CD14-positive monocyte (primary cell): ENCODE measurements around the gene UBE2L5. TPM values are rescaled to one million over a fixed set of nuclear protein-coding genes. Genes with fewer than 3 reads are reported as not detected.

ENCODE experiments used
- DNase-seq, 3 donors: peaks; one replicate each; pipeline ENCODE4 v3.0.0-alpha.2; 2011 to 2022
- H2AFZ ChIP-seq: 2 replicates; pipeline ENCODE4 v1.6.0; 2012; ENCODE audit warnings: mild to moderate bottlenecking, low read depth, low read length, inconsistent platforms; ENCODE audit not compliant: insufficient read depth, poor library complexity, severe bottlenecking
- H3K27ac ChIP-seq, 2 donors: 1 replicate in 1 of 2; 2 replicates in 1 of 2; pipeline ENCODE4 v1.5.1; 2012 to 2013; ENCODE audit warnings: low read length in 2 of 2, control low read depth in 1 of 2, inconsistent platforms in 1 of 2, low read depth in 1 of 2, mild to moderate bottlenecking in 1 of 2
- H3K27me3 ChIP-seq, 2 donors: one replicate each; pipeline versions ENCODE4 v1.6.0 to v1.6.1; 2011 to 2013; ENCODE audit warnings: low read length in 2 of 2; ENCODE audit not compliant: control insufficient read depth in 2 of 2, insufficient read depth in 2 of 2
- H3K36me3 ChIP-seq, 2 donors: replicated peaks in 1 of 2; 1 replicate in 1 of 2; 2 replicates in 1 of 2; pipeline versions ENCODE4 v1.5.1 to v1.6.1; 2012 to 2013; ENCODE audit warnings: low read length in 2 of 2, control low read depth in 1 of 2, inconsistent platforms in 1 of 2, mild to moderate bottlenecking in 1 of 2; ENCODE audit not compliant: insufficient read depth in 2 of 2, control insufficient read depth in 1 of 2
- H3K4me1 ChIP-seq, 2 donors: 1 replicate in 1 of 2; 2 replicates in 1 of 2; pipeline versions ENCODE4 v1.5.1 to v1.6.1; 2012 to 2013; ENCODE audit warnings: low read length in 2 of 2, control low read depth in 1 of 2, inconsistent platforms in 1 of 2, mild to moderate bottlenecking in 1 of 2, moderate library complexity in 1 of 2; ENCODE audit not compliant: insufficient read depth in 2 of 2, control insufficient read depth in 1 of 2
- H3K4me2 ChIP-seq: replicated peaks from 2 replicates; pipeline ENCODE3; 2012; ENCODE audit warnings: low read length, moderate library complexity, mild to moderate bottlenecking; ENCODE audit not compliant: poor library complexity, severe bottlenecking; ENCODE audit errors: extremely low read depth
- H3K4me3 ChIP-seq, 3 experiments: fragments of 200-600 bp in 1 of 3; sonication (generic) in 1 of 3; replicated peaks in 1 of 3; 1 replicate in 2 of 3; 2 replicates in 1 of 3; pipeline ENCODE4 v1.5.1; 2011 to 2013; ENCODE audit warnings: low read length in 3 of 3, mild to moderate bottlenecking in 3 of 3, control low read depth in 2 of 3, low read depth in 2 of 3, inconsistent platforms in 1 of 3, moderate library complexity in 1 of 3
- H3K79me2 ChIP-seq: 2 replicates; pipeline ENCODE4 v1.6.0; 2012; ENCODE audit warnings: mild to moderate bottlenecking, control low read depth, inconsistent platforms, low read length, moderate library complexity; ENCODE audit not compliant: insufficient read depth
- H3K9ac ChIP-seq: 2 replicates; pipeline ENCODE4 v1.6.0; 2017; ENCODE audit warnings: low read length, mild to moderate bottlenecking; ENCODE audit not compliant: insufficient read depth, poor library complexity, severe bottlenecking
- H3K9me3 ChIP-seq, 2 donors: replicated peaks in 1 of 2; 1 replicate in 1 of 2; 2 replicates in 1 of 2; pipeline versions ENCODE4 v1.5.1 to v1.6.1; 2012 to 2013; ENCODE audit warnings: low read length in 2 of 2, control low read depth in 1 of 2; ENCODE audit not compliant: control insufficient read depth in 1 of 2, insufficient read depth in 1 of 2
- H4K20me1 ChIP-seq: 2 replicates; pipeline ENCODE4 v1.6.0; 2012; ENCODE audit warnings: mild to moderate bottlenecking, low read length, control low read depth, moderate library complexity; ENCODE audit not compliant: insufficient read depth
- H3K27ac Mint-ChIP-seq, 7 donors: one replicate each; pipeline ENCODE4 v1.8.0; 2020; ENCODE audit warnings: mild to moderate bottlenecking in 7 of 7, mixed read lengths in 7 of 7, moderate library complexity in 6 of 7, inconsistent platforms in 2 of 7
- H3K27me3 Mint-ChIP-seq, 3 donors: one replicate each; pipeline ENCODE4 v1.8.0; 2021 to 2022; ENCODE audit warnings: low read depth in 3 of 3, mild to moderate bottlenecking in 3 of 3, mixed read lengths in 3 of 3, moderate library complexity in 3 of 3, inconsistent platforms in 1 of 3
- H3K36me3 Mint-ChIP-seq, 2 donors: one replicate each; pipeline ENCODE4 v1.8.0; 2020; ENCODE audit warnings: mixed read lengths in 2 of 2, inconsistent platforms in 1 of 2, mild to moderate bottlenecking in 1 of 2
- H3K4me1 Mint-ChIP-seq: one replicate; pipeline ENCODE4 v1.8.0; 2020; ENCODE audit warnings: mild to moderate bottlenecking, mixed read lengths
- H3K4me3 Mint-ChIP-seq, 2 donors: one replicate each; pipeline ENCODE4 v1.8.0; 2020; ENCODE audit warnings: mild to moderate bottlenecking in 2 of 2, mixed read lengths in 2 of 2, moderate library complexity in 1 of 2
- H3K9me3 Mint-ChIP-seq, 7 donors: one replicate each; pipeline ENCODE4 v1.8.0; 2020 to 2022; ENCODE audit warnings: mixed read lengths in 7 of 7, mild to moderate bottlenecking in 6 of 7, moderate library complexity in 6 of 7, inconsistent platforms in 2 of 7
- WGBS: methylation state at CpG from one replicate; pipeline ENCODE4 v1.1.5; 2013; ENCODE audit warnings: missing lambda C conversion rate; ENCODE audit not compliant: insufficient coverage; 5-methylcytosine and 5-hydroxymethylcytosine counted together
- intact Hi-C, 2 donors: fragments of 100-400 bp; cut with micrococcal nuclease; formaldehyde crosslinking; loops; one replicate each; pipeline versions ENCODE4 v1.15.0 to v1.15.1; 2023
- polyA plus RNA-seq, 3 donors: library from polyadenylated mRNA; depleted of rRNA in 1 of 3; unstranded in 2 of 3; stranded (reverse) in 1 of 3; fragments of 300-500 nt in 2 of 3; fragments of >200 nt in 1 of 3; fragmentation: Illumina TruSeq in 2 of 3; gene quantifications; 1 replicate in 2 of 3; 2 replicates in 1 of 3; pipeline ENCODE4 v1.2.3, GENCODE V29; 2012 to 2021
- TF ChIP-seq, protein P1 (sequence below): fragments of 200-600 bp; IDR thresholded peaks from one replicate; pipeline ENCODE4 v1.8.0; 2022; ENCODE audit warnings: antibody characterized with exemption, mild to moderate bottlenecking

Gene UBE2L5
- polyA plus RNA-seq, 3 donors, result not detected

DNA sequence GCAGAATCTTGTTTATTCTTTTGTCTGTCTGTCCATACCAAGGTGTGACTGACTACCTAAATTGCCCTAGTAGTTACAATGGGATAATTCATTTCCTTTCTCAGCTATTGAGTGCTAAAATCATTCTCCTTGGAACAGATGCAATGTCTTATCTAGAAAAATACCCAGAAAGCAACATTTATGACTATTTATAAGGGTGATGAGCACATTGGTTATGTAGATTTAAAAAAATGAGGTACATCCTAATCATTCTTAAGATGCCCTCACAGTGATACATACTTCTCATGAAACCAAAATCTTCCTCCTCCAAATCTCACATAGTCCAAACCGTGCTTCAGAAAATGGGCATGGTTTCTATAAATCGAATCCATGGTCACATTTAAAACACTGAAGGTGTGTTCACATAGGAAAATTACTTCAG is 11.6 kb upstream of the UBE2L5 start:
- Histone ChIP-seq H4K20me1 (no peaks in the 10 kb centered on the region), H3K9me3 (no peaks in the 10 kb centered on the region), H3K27me3 (no peaks in the 10 kb centered on the region), H2AFZ (no peak overlapping the region), H3K4me2 (no peak overlapping the region), H3K27ac (no peak overlapping the region), H3K79me2 (no peaks in the 10 kb centered on the region), H3K4me3 (no peak overlapping the region), H3K9ac (no peak overlapping the region), H3K4me1 (peaks cover 40 to 46% of the 10 kb centered on the region in 2 donors), H3K36me3 (no peaks in the 10 kb centered on the region)
- TF ChIP-seq, protein P1, sequence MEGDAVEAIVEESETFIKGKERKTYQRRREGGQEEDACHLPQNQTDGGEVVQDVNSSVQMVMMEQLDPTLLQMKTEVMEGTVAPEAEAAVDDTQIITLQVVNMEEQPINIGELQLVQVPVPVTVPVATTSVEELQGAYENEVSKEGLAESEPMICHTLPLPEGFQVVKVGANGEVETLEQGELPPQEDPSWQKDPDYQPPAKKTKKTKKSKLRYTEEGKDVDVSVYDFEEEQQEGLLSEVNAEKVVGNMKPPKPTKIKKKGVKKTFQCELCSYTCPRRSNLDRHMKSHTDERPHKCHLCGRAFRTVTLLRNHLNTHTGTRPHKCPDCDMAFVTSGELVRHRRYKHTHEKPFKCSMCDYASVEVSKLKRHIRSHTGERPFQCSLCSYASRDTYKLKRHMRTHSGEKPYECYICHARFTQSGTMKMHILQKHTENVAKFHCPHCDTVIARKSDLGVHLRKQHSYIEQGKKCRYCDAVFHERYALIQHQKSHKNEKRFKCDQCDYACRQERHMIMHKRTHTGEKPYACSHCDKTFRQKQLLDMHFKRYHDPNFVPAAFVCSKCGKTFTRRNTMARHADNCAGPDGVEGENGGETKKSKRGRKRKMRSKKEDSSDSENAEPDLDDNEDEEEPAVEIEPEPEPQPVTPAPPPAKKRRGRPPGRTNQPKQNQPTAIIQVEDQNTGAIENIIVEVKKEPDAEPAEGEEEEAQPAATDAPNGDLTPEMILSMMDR, result no peak
- intact Hi-C loops, result no loop called here
- Mint-ChIP-seq H3K36me3 (no peaks in the 10 kb centered on the region), H3K9me3 (peaks cover 0 to 3% (median 0%) of the 10 kb centered on the region in 7 donors), H3K4me3 (no peak overlapping the region), H3K27ac (no peak overlapping the region), H3K27me3 (peaks cover 0 to 1% (median 0%) of the 10 kb centered on the region in 3 donors), H3K4me1 (peaks cover 51% of the 10 kb centered on the region)
- no CpG with 5 or more reads among the region's 2 CpGs for WGBS
- no peak for DNase-seq

DNA sequence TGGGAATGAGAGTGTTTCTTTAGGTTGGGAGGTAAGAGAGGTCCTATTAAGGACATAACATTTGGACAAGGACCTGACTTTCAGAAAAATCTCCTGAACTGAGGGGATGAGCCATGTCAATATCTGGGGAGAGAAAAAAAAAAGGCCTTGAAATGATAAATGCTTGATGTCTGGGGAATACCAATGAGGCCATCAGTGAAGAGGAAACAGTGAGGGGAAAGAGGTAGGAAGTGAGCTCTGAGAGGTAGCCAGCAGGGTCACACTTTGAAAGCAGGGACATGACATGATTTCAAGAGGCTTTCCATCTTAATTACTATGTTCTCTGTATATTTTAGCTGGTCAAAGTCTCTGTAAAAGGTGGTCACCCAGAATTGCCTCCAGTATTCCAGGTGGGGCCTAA is 9.9 kb upstream of the UBE2L5 start:
- intact Hi-C loops, result no loop called here
- Mint-ChIP-seq H3K27ac (peak overlapping the region in 2 of 7 donors; percentile 6 to 72), H3K27me3 (peaks cover 0 to 2% (median 0%) of the 10 kb centered on the region in 3 donors), H3K4me3 (no peak overlapping the region), H3K36me3 (no peaks in the 10 kb centered on the region), H3K4me1 (peaks cover 49% of the 10 kb centered on the region), H3K9me3 (peaks cover 0 to 3% (median 0%) of the 10 kb centered on the region in 7 donors)
- Histone ChIP-seq H3K79me2 (no peaks in the 10 kb centered on the region), H3K36me3 (no peaks in the 10 kb centered on the region), H3K4me2 (no peak overlapping the region), H2AFZ (no peak overlapping the region), H3K4me1 (peaks cover 40 to 46% of the 10 kb centered on the region in 2 donors), H4K20me1 (no peaks in the 10 kb centered on the region), H3K27me3 (no peaks in the 10 kb centered on the region), H3K4me3 (no peak overlapping the region), H3K9me3 (no peaks in the 10 kb centered on the region), H3K9ac (no peak overlapping the region), H3K27ac (no peak overlapping the region)
- TF ChIP-seq, protein P1, result no peak
- peak in 1 of 3 donors; percentile 26 for DNase-seq
